Measurements from ENCODE around the gene MCAT.
"Not testable (repeated sequence)": the region's sequence is repeated elsewhere in the genome, so short reads cannot be mapped to it uniquely, and the experiment has no call there.

Gene MCAT

GRCh38 chr22:43118953-43119458 is 24.2 kb downstream of the MCAT start:
- no peak for DNase-seq

- no peak for DNase-seq
Observed at GRCh38 chr22:43118024-43118849, 25.0 kb downstream of the MCAT start.

DNA sequence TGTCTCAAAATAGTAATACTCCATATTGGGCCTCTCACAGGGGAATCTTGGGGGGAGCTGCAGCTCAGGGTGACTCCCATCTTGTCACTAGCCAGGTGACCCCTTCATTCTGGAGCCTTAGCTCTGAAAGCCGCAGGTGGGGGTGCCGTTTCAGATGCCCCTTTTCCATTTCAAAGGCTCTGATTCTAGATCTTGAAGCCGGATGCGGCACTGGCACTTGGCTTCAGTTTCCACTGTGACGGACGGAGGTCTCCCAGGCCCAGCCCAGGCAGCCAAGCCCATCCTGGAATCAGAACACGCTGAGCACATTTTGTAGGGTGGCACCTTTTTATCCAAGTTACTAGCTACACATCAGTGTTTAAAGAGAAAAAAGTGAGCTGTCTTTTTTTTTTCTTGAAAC is 26.3 kb downstream of the MCAT start:
- no peak for DNase-seq

DNA sequence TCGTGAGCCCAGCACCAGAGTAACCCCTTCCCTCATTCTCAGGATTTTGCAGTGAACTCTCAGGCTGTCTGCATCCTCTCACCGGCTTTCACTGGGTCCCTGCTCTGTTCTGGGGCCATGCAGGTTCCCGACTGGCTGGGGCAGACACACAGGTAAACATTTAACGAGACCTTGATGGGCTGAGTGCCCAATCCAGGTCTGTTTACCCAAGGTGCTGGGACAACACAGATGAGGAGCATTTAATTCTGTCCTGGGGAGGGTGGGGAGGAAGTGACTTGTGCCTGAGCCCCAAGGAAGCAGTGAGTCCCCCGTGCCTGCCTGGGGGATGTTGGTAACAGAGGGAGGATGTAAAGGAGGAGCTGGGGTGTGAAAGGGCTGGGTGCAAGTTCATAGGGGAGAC is 28.2 kb downstream of the MCAT start:
- DNase-seq = no peak

DNA sequence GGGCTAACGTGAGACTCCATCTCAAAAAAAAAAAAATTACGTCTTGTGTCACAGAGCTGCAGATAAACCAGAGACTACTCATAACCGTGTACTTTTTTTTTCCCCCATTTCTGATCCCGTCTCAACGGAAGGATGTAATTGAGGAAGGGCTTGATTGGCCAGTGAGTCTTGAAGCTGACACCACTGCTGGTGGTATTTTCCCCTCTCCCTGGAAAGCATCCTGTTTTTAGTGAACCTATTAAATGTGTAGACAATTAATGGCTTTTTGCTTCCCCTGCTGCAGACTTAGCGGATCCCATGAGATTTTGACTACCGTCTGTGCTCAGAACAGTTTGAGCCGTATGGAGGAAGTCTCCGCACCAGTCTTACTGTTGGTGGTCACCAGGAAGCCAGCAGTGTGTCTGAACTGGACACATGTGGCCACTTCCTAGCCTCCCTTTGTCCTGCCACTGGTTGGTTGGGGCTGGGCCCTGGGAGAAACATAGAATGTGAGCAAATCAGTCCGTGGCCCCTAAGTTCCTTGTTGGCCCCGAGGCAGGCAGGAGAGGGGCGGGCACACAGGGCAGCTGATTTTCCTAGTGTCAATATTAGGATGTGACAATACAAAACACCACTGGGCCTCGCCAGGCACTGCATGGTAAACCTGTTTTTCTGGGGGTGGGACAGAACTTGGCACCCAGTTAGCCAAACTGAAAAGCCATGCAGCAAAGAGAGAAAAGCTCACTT is 29.5 kb downstream of the MCAT start:
- DNase-seq = no peak

GRCh38 chr22:43110927-43111623 is 32.1 kb downstream of the MCAT start:
- peak; percentile 65 for DNase-seq

- peak; percentile 67 for DNase-seq
Observed at GRCh38 chr22:43110444-43110926, 32.7 kb downstream of the MCAT start, which contains the start of gene BIK. Gene BIK (plus strand): TSS chr22:43110750. CDS start chr22:43124023, 13,273 bp downstream.

DNA sequence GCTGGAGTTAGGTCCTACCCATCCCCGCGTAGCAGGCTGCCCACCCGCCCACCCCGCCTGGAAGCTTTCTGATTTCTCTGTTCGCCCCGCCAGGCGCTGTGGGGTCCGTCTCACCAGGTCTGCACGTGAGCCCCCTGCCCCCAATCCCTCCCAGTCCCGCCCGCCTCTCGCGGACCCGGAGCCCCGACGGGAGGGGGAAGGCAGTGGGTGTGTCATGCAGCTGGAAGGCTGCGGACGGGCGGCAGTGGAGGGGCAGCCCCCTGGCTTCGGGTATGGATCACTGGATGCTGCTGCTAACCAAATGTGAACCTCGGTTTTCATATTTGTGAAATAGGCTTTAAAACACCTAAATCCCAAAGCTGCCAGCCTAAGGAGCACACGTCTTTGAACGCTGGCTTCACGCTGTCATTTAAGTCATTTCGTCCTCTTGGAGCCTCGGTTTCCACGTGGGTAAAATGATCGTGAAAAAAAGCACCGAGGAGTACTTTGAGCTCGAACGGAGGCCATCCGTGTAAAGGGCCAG is 33.2 kb downstream of the MCAT start:
- no peak for DNase-seq

GRCh38 chr22:43109511-43109910 is 33.7 kb downstream of the MCAT start:
- DNase-seq = no peak

DNA sequence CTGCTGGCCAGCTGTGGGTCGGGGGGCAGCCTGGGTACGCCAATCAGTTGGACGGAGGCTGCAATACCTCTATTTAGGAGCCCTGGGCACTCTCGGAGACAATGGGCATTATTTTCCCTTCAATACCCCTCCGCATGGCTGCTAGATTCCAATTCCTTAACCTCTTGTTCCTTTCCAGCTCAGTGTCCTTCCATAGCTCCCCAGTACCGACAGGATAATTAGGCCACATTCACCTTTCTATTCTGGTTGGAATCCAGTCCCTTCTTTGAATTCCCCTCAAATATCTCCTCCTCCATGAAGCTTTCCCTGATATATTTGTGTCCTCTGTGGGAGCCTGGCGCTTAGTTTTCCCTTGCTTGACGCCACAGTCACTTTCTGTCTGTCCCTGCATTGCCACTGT is 36.9 kb downstream of the MCAT start:
- no peak for DNase-seq

DNA sequence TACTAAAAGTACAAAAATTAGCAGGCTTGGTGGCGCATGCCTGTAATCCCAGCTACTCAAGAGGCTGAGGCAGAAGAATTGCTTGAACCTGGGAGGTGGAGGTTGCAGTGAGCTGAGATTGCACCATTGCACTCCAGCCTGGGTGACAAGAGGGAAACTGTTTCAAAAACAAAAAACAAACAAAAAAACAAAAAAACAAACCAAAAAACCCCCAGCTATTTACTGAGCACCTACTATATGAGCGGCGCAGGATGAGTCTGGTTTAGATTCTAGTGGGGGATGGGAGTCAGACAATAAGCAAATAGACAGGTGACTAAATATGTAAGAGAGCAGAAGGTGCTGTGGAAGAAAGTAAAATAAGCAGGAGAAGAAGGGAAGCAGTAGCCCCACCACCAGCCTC is 38.2 kb downstream of the MCAT start:
- not testable (repeated sequence) for DNase-seq

DNA sequence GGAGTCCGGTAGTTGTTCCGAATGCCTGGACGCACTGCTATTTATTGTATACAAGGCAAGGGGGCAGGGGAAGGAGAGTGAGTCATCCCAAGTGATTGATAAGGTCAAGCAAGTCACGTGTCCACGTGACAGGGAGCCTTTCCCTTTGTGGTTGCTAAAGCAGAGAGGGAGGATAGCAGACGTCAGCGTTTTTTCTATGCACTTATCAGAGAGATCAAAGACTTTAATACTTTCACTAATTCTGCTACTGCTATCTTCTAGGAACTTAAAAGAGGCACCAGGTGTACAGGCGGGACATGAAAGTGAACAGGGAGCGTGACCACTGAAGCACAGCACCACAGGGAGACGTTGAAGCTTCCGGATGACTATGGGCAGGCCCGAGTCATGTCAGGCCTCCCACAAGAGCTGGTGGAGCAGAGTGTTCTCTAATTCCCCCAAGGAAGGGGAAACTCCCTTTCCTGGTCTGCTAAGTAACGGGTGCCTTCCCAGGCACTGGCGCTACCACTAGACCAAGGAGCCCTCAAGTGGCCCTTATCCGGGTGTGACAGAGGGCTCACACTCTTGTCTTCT is 39.1 kb downstream of the MCAT start:
- DNase-seq = not testable (repeated sequence)

GRCh38 chr22:43101306-43101705 is 41.9 kb downstream of the MCAT start:
- DNase-seq = no peak

- no peak for DNase-seq
Observed at GRCh38 chr22:43100225-43100624, 43.0 kb downstream of the MCAT start.

DNA sequence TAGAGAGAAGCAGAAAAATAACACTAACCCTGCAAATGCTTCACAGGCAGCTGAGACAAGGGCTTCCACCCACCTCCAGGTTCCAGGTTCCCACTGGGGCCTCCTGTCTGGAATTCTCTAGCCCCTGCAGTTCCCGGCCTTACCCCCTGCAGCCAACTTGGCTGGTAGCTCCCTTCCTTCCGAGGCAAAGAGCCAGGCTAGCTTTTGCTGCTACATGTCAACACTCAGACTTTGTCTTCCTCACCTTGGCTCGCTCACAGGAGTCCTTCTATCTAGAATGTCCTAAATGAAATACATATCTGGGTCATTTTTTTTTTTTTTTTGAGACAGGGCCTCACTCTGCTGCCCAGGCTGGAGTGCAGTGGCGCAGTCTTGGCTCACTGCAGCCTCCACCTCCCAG is 44.1 kb downstream of the MCAT start:
- no peak for DNase-seq

GRCh38 chr22:43098356-43098755 is 44.8 kb downstream of the MCAT start:
- DNase-seq = no peak

DNA sequence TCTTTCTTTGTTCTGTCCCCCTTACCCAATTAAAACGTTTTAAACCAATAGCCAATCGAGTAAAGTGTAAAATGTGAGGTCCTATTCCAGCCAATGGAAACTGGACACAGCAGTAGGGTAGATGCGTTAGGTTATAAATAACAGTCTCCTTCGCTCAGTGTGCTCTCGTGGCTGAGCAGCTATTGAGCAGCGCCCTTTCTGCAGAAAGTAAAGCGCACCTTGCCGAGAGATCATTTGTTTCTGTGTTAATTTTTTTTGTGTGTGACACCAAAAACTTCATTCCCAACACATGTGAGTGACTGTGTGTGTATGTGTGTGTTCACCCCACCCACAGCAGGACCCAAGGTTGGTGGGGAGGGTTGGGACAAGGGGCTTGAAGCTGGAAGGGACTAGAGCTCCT is 46.8 kb downstream of the MCAT start:
- DNase-seq = no peak

- DNase-seq = no peak
Observed at GRCh38 chr22:43094551-43094950, 48.6 kb downstream of the MCAT start.

- DNase-seq = no peak
Observed at GRCh38 chr22:43094085-43094484, 49.1 kb downstream of the MCAT start.

DNA sequence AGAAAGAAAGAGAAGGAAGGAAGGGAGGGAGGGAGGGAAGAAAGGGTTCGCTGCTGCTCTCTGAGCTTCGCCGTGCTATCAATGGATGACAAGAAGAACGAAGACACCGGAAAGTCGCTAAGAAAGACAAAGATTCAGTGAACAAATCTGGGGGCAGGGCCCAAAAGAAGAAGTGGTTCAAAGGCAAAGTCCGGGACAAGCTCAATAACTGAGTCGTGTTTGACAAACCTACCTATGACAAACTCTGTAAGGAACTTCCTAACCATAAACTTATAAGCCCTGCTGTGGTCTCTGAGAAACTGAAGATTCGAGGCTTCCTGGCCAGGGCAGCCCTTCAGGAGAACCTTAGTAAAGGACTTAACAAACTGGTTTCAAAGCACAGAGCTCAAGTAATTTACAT is 51.1 kb downstream of the MCAT start:
- no peak for DNase-seq

- DNase-seq = peak; percentile 24
Observed at GRCh38 chr22:43090130-43090789, 52.9 kb downstream of the MCAT start.

Measured in activated T-cell treated with anti-CD3 and anti-CD28 coated beads, Interleukin-2, amount 50 U/mL, for 1 hour (primary cell).